Measurements from ENCODE around the gene UBASH3B. TPM values are rescaled to one million over a fixed set of nuclear protein-coding genes. Genes with fewer than 3 reads are reported as not detected.

Gene UBASH3B
- total RNA-seq, 2 donors from 2014 or later: 3.4 to 3.5 TPM

DNA sequence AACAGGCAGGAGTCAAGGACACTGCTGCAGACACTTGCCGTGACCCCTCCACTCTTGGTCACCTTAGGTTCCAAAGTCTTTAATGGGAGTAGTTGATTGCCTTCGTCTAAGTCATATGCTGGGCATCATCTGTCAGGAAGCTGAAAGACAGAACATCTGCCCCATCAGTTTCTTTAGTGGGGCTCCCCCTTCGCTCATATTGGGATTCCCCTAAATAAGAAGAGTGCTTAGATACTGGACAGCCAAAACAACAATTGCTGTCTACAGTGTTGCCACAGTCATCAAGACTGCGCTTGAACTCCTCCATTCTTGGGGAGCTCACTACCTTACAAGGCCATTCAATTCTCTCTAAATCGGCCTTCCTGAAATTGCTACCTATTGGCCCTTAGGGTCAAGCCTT is 58.5 kb downstream of the UBASH3B start:
- ATAC-seq (peak in 1 of 2 donors; percentile 29), DNase-seq (ENCODE audit: low spot score) (no peak)
- H3K36me3 Mint-ChIP-seq: no peaks in the 10 kb centered on the region
- H3K9me3 Mint-ChIP-seq: no peaks in the 10 kb centered on the region
- H3K27me3 Mint-ChIP-seq: no peaks in the 10 kb centered on the region
- no peak overlapping the region for H3K4me3 Mint-ChIP-seq
- peak overlapping the region in 1 of 2 donors; percentile 21 for H3K27ac Mint-ChIP-seq
- H3K4me1 Mint-ChIP-seq (ENCODE audit: low read depth in 2 of 2): peaks cover 31 to 41% of the 10 kb centered on the region in 2 donors

DNA sequence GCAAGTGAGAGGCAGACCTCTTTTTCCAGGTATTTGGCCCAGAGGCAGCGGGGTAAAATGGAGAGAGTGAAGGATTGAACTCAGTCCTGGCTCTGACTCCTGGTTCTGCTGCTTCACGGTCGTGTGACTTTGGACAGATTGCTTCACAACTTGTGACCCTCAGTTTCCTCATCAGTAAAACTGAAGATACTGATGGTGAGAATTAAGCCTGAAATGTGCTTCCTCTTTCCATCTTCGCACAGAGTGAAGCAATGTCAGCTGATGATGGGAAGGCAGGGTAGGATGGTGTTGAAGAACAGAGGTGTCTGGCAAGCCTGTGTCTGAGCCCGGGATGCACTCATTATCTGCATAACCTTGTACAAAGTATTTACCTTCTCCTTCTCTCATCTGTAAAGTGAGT is 59.0 kb downstream of the UBASH3B start:
- no peaks in the 10 kb centered on the region for H3K36me3 Mint-ChIP-seq
- H3K27me3 Mint-ChIP-seq: no peaks in the 10 kb centered on the region
- no peak overlapping the region for H3K4me3 Mint-ChIP-seq
- H3K4me1 Mint-ChIP-seq (ENCODE audit: low read depth in 2 of 2): peaks cover 33 to 44% of the 10 kb centered on the region in 2 donors
- no peak for DNase-seq (ENCODE audit: low spot score)
- no peak for ATAC-seq
- no peaks in the 10 kb centered on the region for H3K9me3 Mint-ChIP-seq
- peak overlapping the region in 1 of 2 donors; percentile 21 for H3K27ac Mint-ChIP-seq

GRCh38 chr11:122715548-122716440 is 60.3 kb downstream of the UBASH3B start:
- no peaks in the 10 kb centered on the region for H3K36me3 Mint-ChIP-seq
- DNase-seq (ENCODE audit: low spot score): no peak
- no peaks in the 10 kb centered on the region for H3K9me3 Mint-ChIP-seq
- H3K4me1 Mint-ChIP-seq (ENCODE audit: low read depth in 2 of 2): peaks cover 45 to 52% of the 10 kb centered on the region in 2 donors
- peak overlapping the region; percentile 17 for H3K4me3 Mint-ChIP-seq
- peak overlapping the region; percentile 74 to 82 for H3K27ac Mint-ChIP-seq
- ATAC-seq: no peak
- H3K27me3 Mint-ChIP-seq: peaks cover 0 to 7% of the 10 kb centered on the region in 2 donors

DNA sequence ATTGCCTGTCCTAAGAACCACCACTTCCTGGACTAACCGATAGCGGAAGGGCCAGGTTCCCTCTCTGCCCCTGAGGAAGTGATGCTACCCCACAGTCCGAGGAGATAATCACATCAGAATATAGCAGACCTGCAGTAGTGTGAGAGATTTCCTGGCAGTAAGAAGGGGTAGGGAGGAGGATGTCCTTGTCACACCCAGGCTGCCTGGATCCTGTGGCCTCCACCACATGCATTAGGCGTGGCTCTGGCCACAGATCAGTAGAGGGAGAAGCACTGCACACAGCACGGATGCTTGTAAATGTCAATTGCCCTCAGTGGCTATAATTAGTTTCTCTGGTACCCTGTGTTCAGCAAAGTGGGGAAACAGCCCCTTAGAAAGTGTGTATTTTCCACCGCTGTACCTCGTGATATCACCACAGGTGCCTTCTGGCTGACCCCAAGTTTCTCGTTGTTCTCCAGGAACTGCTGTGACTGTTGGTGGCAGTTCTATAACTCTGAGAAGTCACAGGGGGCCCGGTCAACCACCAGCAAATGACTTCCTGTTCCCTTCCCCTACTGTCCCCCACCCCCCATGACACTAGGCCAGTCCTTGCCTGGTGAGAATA is 61.8 kb downstream of the UBASH3B start:
- no peak for DNase-seq (ENCODE audit: low spot score)
- Mint-ChIP-seq H3K4me1 (ENCODE audit: low read depth in 2 of 2) (peaks cover 53% of the 10 kb centered on the region in 2 donors), H3K27ac (peak overlapping the region; percentile 74 to 82), H3K36me3 (no peaks in the 10 kb centered on the region), H3K27me3 (peaks cover 0 to 7% of the 10 kb centered on the region in 2 donors), H3K9me3 (no peaks in the 10 kb centered on the region), H3K4me3 (peak overlapping the region; percentile 67)
- ATAC-seq: peak; percentile 86 to 91

GRCh38 chr11:122720107-122720881 is 64.8 kb downstream of the UBASH3B start:
- DNase-seq (ENCODE audit: low spot score) (no peak), ATAC-seq (no peak)
- H3K4me3 Mint-ChIP-seq: no peak overlapping the region
- H3K27me3 Mint-ChIP-seq: peaks cover 0 to 11% of the 10 kb centered on the region in 2 donors
- peaks cover 58 to 69% of the 10 kb centered on the region in 2 donors for H3K4me1 Mint-ChIP-seq (ENCODE audit: low read depth in 2 of 2)
- H3K9me3 Mint-ChIP-seq: no peaks in the 10 kb centered on the region
- no peak overlapping the region for H3K27ac Mint-ChIP-seq
- H3K36me3 Mint-ChIP-seq: no peaks in the 10 kb centered on the region

GRCh38 chr11:122721201-122721963 is 65.9 kb downstream of the UBASH3B start:
- H3K9me3 Mint-ChIP-seq: no peaks in the 10 kb centered on the region
- H3K36me3 Mint-ChIP-seq: no peaks in the 10 kb centered on the region
- ATAC-seq: no peak
- H3K4me1 Mint-ChIP-seq (ENCODE audit: low read depth in 2 of 2): peaks cover 58 to 66% of the 10 kb centered on the region in 2 donors
- no peak overlapping the region for H3K27ac Mint-ChIP-seq
- no peak overlapping the region for H3K4me3 Mint-ChIP-seq
- no peak for DNase-seq (ENCODE audit: low spot score)
- H3K27me3 Mint-ChIP-seq: peaks cover 0 to 11% of the 10 kb centered on the region in 2 donors

GRCh38 chr11:122721964-122722266 is 66.4 kb downstream of the UBASH3B start:
- no peak for DNase-seq (ENCODE audit: low spot score)
- peaks cover 58 to 66% of the 10 kb centered on the region in 2 donors for H3K4me1 Mint-ChIP-seq (ENCODE audit: low read depth in 2 of 2)
- no peaks in the 10 kb centered on the region for H3K9me3 Mint-ChIP-seq
- no peak for ATAC-seq
- peaks cover 0 to 11% of the 10 kb centered on the region in 2 donors for H3K27me3 Mint-ChIP-seq
- no peak overlapping the region for H3K4me3 Mint-ChIP-seq
- no peak overlapping the region for H3K27ac Mint-ChIP-seq
- no peaks in the 10 kb centered on the region for H3K36me3 Mint-ChIP-seq

- Mint-ChIP-seq H3K9me3 (no peaks in the 10 kb centered on the region), H3K4me3 (peak overlapping the region; percentile 30), H3K27ac (no peak overlapping the region), H3K27me3 (peaks cover 0 to 16% of the 10 kb centered on the region in 2 donors), H3K36me3 (no peaks in the 10 kb centered on the region), H3K4me1 (ENCODE audit: low read depth in 2 of 2) (peaks cover 55 to 63% of the 10 kb centered on the region in 2 donors)
- DNase-seq (ENCODE audit: low spot score): no peak
- no peak for ATAC-seq
Observed at GRCh38 chr11:122723106-122723505, 67.6 kb downstream of the UBASH3B start.

DNA sequence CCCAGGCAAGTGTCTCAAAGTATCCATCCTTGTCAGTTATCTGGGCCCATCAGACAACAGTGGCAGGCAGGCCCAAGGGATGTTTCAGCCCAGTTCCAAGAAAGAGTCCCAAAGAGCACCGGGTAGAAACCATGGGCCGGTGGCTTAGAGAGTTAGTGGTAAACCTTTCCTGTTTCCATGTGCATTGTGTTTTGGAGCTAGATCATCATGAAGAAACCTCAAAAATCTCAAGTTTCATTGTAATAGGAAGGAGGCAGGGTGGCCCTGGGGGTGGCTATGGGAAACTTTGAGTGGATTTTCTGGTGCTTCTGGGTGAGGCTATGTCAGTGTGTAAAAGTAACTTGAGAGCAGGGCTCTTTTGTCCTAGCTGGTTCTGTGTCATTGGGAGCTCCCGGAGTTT is 68.1 kb downstream of the UBASH3B start:
- peak overlapping the region; percentile 30 for H3K4me3 Mint-ChIP-seq
- no peaks in the 10 kb centered on the region for H3K9me3 Mint-ChIP-seq
- peaks cover 52 to 61% of the 10 kb centered on the region in 2 donors for H3K4me1 Mint-ChIP-seq (ENCODE audit: low read depth in 2 of 2)
- DNase-seq (ENCODE audit: low spot score) (no peak), ATAC-seq (peak; percentile 36 to 39)
- H3K27ac Mint-ChIP-seq: no peak overlapping the region
- peaks cover 0 to 16% of the 10 kb centered on the region in 2 donors for H3K27me3 Mint-ChIP-seq
- no peaks in the 10 kb centered on the region for H3K36me3 Mint-ChIP-seq

GRCh38 chr11:122724520-122724919 is 69.0 kb downstream of the UBASH3B start:
- Mint-ChIP-seq H3K27ac (no peak overlapping the region), H3K4me1 (ENCODE audit: low read depth in 2 of 2) (peaks cover 56 to 67% of the 10 kb centered on the region in 2 donors), H3K27me3 (peaks cover 0 to 16% of the 10 kb centered on the region in 2 donors), H3K9me3 (no peaks in the 10 kb centered on the region), H3K4me3 (peak overlapping the region; percentile 41), H3K36me3 (no peaks in the 10 kb centered on the region)
- ATAC-seq (no peak), DNase-seq (ENCODE audit: low spot score) (no peak)

GRCh38 chr11:122726028-122726427 is 70.5 kb downstream of the UBASH3B start:
- H3K4me1 Mint-ChIP-seq (ENCODE audit: low read depth in 2 of 2): peaks cover 45 to 59% of the 10 kb centered on the region in 2 donors
- DNase-seq (ENCODE audit: low spot score) (no peak), ATAC-seq (no peak)
- H3K27ac Mint-ChIP-seq: peak overlapping the region; percentile 47 to 74
- peak overlapping the region; percentile 92 for H3K4me3 Mint-ChIP-seq
- H3K36me3 Mint-ChIP-seq: no peaks in the 10 kb centered on the region
- peaks cover 0 to 9% of the 10 kb centered on the region in 2 donors for H3K27me3 Mint-ChIP-seq
- H3K9me3 Mint-ChIP-seq: no peaks in the 10 kb centered on the region

GRCh38 chr11:122727101-122727929 is 71.8 kb downstream of the UBASH3B start:
- no peaks in the 10 kb centered on the region for H3K36me3 Mint-ChIP-seq
- H3K27ac Mint-ChIP-seq: peak overlapping the region; percentile 47 to 74
- peak; percentile 32 to 70 for ATAC-seq
- peak overlapping the region; percentile 92 for H3K4me3 Mint-ChIP-seq
- DNase-seq (ENCODE audit: low spot score): no peak
- peaks cover 46 to 56% of the 10 kb centered on the region in 2 donors for H3K4me1 Mint-ChIP-seq (ENCODE audit: low read depth in 2 of 2)
- no peaks in the 10 kb centered on the region for H3K9me3 Mint-ChIP-seq
- H3K27me3 Mint-ChIP-seq: peaks cover 0 to 9% of the 10 kb centered on the region in 2 donors

Data from natural killer cell treated with Interleukin-12 subunit alpha and Interleukin-12 subunit beta and Interleukin-15 and Interleukin-18, amount 100 ng/mL, for 72 hours (primary cell).